ENCODE data around the gene PRXL2A.
A peak's percentile ranks its signal among the peaks of the same experiment; 100 is the strongest.

Gene PRXL2A

DNA sequence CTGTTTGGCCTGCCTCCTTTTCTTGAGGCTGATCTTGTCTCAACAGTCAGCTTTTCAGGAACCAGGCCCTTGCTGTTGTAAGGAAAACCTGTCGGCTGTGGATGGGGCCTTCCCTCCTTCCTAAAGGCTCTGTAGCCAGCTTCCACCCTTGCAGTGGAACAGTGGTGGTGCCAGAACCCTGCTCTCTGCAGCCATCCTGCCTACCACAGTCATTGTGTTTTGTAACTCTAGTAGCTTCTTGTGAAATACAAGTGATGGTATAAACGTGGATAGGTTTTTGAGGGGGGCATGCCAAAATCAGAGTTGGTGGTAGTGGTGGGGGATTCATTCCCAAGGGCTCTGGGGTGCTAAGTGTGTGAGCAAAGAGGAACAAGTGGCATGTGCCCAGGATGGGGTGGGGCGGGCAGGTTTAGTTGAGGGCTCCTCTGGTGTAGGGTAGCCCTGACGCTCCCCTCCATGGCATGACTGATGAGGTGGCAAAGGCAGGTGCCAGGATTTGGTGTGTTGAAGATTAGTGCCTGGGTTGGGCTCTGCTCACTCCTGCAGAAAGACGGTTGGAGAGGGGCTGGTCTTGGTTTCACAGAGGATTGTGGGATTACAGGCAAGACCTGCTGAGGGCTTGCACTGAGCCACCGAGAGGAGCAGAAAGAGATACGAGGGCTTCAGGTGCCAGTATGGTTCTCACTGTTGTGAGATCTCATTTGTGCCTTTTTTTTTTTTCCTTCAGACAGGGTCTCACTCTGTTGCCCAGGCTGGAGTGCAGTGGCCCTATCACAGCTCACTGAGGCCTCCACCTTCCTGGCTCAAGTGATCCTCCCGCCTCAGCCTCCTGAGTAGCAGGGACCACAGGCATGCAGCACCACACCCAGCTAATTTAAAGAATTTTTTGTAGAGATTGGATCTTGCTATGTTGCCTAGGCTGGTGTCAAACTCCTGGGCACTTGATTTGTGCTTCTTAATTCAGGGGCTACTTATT is 53.1 kb downstream of the PRXL2A start:
- no peak for DNase-seq (ENCODE audit: low read depth in 2 of 2)

DNA sequence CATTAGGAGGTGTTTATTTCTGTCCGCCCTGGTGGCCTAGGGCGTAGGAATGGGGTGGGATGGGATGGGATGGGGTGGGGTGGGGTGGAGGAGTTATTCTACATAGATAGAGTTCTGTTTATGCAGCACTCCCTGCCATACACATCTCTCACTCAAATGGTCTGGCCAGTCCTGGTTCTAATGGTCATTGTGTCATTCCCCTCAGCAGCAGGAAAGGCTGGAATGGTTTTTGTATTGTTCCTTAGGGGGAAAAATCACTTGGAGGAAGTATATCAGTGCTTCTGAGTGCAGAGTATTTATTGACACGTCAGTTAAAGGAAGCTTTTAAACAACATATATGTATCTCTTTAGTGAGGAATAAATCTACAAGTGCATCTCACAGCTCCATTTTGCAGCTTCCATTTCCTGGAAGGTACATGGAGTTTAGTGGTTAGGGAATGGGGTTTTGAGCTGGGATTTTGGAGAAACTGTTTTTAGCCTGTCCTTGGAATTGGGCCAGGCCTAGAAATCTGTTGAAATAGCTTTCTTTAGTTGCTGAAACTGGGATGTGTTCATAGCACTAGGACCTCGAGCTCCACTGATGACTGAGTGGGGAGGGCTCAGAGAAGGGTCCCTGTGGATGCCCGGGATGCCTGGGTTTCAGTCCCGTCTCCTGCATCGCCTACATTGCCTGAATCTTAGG is 54.1 kb downstream of the PRXL2A start:
- DNase-seq (ENCODE audit: low read depth in 2 of 2), result no peak

DNA sequence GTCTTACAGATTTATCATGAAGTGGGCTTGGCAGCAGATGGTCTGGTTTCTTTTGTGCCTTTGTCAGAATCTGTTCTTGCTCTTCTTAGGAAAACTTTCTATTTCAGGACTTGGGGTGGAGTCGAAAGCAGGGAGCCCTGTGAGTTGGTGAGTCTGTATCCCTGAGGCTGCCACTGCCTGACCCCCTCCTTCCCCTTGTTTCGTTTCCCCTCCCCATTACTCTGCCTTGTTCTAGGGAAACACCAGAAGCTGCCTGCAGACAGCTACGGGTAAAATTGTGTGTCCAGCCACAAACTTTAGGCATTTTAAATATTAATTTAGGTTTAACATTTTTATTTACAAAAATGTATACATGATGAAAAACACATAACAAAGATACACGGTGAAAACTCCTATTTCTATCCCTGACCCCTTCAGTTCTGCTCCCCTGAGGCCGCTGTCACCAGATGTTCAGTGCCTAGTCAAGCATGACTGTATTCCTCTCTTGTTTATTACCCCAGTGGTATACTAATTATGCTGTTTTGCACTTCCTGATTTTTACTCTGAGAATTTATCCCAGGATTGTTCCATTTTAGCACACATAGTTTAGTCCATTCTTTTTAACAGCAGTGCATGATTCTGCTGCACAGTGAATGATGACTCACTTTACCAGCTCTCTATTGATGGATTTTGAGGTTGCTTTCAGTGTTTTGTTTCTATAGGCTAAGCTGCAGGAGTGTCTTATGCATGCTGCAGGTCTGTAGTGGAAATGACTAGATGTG is 54.8 kb downstream of the PRXL2A start:
- DNase-seq (ENCODE audit: low read depth in 2 of 2), result no peak

DNA sequence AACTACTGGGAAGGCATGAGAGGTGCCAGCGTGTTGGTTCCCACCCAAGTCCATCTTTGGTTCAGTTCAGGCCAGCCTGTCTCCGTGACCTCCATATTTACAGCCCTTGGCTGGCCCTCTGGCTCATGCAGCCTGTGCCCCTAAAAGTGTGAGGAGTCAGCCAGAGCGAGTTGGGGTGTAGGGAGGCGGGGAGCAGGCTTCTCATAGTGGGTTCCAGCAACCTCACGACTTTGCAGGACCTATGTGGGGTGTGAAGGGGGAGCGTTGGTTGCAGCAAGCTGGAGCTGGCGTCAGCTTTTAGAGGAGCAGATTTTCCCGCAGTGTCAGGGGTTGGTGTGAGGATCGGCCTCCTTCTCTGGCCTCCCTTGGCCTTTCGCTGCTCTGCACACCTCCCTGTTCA is 55.5 kb downstream of the PRXL2A start:
- DNase-seq (ENCODE audit: low read depth in 2 of 2), result no peak

DNA sequence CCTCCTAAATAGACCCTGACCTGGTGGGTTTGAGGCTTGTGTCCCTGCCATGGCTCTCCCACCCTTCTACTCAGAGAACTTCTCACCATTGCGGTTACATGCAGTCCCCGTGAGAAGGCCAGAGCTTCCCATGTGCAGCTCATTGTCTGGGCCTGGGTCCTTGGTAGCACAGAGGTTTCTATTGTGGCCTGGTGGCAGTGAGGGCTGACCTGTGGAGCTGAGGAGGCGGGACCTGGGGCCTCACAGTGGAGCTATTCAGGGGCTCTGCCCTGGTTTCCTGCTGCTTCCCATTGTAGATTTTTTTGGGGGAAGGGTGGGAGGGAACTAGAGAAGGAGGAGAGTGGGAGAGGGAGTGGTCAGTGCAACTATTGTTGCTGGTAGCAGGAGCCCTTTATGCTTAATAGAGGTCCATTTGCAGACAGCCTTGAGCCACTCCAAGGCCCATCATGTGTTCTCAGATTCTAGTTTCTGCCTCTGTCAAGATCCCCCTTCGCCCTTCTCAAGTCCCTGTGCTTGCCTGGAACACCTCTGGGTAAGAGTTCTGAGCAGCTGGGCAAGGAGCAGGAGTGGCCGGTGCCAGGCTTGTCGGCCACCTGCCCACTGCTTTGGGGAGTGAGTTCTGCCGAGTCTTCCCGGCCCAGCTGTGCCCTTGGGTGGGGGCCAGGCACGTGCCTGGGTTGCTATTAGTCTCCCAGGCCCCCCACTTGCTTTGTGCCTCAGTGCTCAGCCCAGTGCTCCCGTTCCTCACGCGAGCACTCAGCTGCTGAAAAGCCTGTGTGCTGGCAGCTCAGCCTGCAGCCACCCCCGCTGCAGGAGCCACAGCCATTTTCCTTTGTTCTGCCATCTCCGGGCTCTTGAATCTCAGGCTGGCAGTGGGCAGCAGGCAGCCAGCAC is 56.5 kb downstream of the PRXL2A start:
- DNase-seq (ENCODE audit: low read depth in 2 of 2), result no peak

DNA sequence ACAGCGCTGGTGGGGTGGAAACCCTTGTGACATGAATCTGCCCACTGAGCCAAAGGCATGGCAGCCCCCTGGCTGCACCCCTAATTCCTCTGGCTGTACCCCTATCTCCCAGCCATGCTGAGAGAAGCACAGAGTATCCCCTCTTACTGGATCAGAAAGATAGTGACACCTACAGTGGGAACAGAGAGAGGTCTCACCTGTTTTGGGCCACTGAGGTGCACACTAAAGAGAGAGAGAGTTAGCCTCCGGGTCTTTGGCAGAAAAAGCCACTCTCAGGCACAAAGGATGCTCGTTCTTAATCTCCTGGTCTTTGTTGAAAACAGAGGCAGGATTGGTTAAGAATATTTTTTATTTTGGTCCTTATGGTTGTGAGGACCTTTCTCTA is 57.1 kb downstream of the PRXL2A start:
- no peak for DNase-seq (ENCODE audit: low read depth in 2 of 2)

DNA sequence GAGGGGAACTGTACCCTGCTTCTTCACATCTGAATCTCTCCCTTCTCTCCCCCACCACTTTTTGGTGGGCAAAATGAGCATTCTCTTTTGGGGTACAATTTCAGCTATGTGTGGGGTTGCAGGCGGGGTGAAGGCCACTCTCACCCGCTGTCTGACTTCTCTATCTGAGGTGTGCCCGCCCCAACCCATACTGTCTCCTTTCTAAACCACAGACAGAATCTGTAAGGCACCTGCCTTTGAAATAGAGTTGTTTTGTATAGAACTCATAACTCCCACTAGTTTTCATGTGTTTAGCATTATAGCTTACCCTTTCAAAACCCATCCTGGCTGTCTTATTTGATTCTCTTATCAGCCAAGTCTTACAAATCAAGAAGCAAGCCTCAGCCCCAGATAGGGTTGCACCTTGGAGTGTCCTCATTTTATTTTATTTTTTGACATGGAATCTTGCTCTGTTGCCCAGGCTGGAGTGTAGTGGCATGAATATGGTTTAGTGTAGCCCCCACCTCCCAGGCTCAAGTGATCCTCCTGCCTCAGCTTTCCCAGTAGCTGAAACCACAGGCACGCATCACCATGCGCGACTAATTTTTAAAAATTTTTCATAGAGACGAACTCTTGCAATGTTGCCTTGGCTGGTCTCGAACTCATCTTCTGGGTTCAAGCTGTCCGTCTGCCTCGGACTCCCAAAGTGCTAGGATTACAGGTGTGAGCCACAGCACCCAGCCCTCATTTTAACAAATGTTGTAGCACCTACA is 57.7 kb downstream of the PRXL2A start:
- no peak for DNase-seq (ENCODE audit: low read depth in 2 of 2)

DNA sequence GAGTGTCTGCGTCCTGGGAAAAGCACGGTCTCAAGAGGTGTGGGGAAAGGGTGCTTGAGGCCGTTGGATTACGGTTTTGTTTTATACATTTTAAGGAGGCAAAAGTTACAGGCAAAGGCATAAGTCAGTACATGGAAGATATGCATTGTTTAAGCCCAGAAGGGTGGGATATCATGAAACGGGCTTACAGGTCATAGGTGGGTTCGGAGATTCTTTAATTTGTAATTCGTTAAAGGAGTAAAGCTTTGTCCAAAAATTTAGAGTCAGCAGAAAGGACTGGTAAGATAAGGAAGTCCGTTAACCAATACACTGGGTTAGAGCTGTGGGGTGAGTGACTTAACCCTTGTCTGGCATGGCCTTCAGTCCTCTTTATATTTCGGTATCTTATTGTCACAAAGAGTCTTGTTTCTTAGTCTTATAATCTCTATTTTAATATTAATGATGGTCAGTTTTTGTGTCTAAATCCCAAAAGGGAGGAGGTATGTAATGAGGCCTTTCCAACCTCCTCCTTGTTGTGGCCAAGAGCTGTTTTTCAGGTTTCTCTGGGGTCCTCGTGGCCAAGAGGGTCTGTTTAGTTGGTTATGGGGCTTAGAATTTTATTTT is 58.5 kb downstream of the PRXL2A start:
- no peak for DNase-seq (ENCODE audit: low read depth in 2 of 2)

DNA sequence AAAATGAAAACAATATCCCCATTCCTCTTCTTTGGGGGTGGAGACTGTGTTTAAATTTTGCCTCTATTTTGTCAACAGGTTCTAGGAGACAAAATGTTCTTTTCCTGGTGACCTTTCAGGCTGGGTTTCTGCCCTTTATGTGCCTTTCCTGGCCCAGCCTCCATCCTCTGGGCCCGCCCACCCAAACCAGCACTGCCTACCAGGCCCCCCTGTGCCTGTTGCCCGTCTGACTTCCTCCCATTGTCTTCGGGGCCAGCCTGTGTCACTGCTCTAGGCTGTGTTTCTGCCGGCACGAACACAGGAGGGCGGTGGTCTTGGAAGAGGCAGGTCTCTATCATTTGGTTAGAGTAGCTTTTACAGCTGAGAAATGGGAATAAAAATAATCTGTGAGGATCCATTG is 59.7 kb downstream of the PRXL2A start:
- peak in 1 of 2 donors; percentile 48 for DNase-seq (ENCODE audit: low read depth in 2 of 2)

DNA sequence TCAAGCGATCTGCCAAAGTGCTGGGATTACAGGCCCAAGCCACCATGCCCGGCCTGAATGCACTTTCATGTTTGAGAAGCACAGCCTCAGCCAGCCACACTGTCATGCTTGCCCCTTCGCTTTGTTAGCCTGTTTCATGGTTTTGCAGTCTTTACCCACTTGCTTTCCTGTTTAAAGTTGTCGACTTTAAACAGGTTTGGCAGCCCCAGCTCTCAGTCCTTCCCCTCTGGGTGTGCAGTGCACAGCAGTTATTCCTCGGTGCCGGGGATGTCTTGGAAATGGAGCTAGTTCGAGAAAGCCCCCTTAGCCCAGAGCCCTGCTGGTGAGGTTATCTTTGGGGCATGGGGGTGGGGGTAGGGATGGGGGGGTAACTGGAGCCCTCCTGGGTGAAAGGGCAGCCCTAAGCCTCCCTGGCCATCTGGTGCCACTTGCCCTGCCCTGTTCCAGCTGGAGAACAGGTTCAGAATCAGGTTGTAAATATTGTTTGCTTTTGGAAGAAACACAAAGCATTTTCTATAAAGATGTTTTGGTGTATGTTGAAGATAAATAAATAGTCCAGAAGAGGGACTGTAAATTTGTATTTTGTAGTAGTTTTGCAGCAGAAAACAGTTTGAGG is 60.6 kb downstream of the PRXL2A start:
- DNase-seq (ENCODE audit: low read depth in 2 of 2), result no peak

DNA sequence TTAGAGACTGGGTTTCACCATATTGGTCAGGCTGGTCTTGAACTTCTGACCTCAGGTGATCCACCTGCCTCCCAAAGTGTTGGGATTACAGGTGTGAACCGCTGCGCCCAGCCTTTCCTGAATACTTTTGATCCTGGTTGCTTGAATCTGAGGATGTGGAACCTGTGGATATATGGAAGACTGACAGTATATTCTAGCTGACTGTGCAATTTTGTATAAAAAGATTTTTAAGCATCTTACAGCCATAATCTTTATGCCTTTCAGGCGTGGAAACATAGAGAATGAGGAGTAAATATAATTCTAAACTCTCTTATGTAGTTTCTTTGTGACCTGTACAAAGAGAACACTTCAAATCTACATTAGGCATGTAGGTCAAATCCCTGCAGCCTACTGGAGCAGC is 61.9 kb downstream of the PRXL2A start:
- DNase-seq (ENCODE audit: low read depth in 2 of 2), result no peak

DNA sequence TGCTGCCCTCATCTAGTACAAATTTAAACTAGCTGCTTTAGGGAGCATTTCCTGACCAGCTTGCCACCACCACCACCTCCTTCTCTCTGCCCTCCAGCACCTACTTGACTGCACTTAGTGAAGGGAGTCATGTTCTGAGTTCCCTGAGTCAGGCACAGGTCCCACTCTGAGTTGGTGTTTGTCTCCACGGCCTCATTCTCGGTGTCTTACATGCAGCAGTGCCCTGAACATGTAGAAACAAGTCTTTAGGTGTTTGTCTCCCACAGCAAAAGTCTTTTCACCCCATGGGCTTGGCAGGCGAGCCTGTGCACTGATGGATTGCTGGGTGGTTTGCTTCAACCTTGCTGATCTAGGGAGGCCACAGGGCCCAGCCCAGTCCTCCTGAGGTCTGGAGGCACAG is 62.6 kb downstream of the PRXL2A start:
- DNase-seq (ENCODE audit: low read depth in 2 of 2), result no peak

DNA sequence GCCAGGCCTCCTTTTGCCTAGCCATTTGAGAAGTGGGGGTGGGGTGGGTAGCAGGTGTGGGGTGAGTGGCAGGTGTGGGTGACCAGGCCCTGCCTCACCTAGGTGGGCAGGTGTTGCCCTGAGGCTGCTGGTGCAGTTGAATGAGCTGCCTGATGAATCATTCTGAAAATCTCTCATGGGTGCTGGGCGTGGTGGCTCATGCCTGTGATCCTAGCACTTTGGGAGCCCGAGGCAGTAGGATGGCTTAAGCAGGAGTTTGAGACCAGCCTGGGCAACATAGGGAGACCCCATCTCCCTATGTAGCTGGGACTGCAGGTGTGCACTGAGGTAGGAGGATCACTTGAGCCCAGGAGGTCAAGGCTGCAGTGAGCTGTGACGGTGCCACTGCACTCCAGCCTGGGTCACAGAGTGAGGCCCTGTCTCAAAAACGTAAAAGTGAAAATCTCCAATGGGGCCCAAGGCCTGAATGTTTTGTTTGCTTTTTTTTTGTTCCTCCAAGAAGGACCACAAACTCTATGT is 63.4 kb downstream of the PRXL2A start:
- DNase-seq (ENCODE audit: low read depth in 2 of 2), result no peak

DNA sequence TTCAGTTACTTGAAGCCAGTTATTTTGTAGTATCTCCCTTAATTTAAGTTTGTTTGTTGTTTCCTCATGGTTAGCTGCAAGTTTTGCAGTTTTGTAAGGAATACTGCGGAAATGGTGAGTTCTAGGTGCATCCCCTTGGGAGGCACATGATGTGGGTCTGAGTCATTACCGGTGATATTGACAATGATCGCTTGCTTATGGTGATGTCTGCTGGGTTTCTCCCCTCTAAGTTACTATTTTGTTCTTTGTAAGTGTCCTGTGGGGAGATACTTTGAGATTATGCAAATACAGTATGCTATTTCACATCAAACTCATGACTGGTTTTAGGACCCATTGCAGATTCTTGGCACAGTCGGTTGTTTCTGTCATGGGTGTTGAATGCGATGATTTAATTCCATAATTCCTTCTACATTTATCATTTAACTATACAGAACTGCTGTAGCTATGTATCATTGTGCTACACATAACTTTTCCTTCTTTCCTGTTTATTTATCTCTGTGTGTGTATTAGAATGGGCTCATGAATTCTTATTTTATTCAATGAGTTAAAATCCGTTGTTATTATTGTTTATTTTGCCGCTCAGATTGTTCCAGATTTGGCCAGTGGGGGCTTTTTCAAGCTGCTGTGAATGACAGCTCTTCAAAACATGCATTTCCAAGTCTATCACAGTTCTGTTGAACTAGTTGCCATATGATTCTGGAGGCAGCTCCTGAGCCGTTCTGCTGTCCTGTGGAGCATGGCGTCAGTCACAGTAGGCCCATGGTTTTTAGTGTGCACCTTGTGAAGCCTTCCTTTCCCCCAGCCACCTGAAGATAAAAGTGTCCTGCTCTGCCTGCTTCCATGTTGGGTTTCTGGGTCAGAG is 64.1 kb downstream of the PRXL2A start:
- DNase-seq (ENCODE audit: low read depth in 2 of 2), result no peak

DNA sequence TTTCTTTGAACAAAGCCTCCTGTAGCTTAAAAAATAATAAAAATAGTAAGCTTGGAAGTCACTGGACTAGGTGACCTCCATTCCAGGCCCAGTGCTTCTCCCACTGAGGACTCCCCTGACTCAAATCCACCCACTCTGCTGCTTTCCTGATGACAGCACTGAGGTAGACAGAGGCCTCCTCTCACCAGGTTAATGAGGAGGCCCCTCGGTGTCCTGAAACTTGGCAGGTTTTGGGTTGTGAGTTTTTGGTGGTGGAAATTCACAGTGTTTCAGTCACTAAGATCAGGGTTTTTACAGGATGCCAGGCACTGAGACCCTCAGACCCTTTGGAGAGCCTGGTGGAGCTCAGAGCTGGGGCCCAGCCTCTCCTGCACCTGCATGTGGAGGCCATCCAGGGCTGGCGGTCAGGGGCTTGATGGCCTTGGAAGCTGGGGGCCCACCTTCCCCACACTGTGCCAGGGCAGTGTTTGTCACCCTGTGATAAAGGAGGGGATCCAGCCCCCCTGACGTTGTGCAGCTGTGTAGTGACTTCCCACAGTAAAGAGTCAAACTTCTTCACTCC is 64.8 kb downstream of the PRXL2A start:
- DNase-seq (ENCODE audit: low read depth in 2 of 2), result no peak

DNA sequence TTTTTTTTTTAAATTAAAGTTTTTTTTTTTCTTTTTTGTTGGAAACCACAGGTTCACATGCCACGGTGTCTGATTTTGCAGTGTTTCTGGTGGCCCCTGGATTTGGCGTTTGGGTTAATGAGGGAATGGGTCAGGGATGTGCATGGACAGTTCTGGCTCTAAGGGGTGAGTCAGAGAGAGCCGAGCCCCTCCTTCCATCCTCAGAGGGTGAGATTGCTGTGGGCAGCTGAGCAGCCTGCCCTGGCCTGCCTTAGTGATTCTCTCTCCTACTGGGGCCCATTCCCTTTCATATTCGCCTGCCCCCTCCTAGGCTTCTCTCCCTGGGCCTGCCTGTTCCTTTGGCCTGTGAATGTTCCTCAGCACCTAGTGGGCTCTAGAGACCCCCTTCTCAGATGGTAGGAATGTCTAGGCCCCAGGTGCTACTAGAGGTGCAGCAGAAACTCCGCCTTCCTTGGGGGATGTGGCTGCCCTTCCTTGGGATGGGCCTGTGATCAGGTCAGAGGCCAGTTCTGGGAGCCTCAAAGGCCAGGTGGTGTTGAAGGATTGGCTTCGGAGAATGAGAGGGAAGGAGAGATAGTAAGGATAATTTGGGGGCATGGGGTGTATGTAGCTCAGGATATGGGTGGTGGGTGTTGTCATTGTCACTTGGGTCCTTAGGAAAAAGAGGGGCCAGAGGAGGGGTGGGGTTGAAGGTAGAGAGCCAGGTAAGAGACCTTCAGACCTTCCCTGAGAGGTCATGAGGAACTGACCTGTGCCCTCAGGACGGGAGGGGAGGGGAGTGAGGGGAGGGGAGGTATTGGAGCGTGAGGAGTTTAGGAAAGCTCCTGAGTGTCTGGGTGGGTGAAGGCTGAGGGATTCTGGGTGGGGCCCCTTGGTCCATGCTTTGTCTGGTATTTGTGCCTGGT is 65.6 kb downstream of the PRXL2A start:
- no peak for DNase-seq (ENCODE audit: low read depth in 2 of 2)

DNA sequence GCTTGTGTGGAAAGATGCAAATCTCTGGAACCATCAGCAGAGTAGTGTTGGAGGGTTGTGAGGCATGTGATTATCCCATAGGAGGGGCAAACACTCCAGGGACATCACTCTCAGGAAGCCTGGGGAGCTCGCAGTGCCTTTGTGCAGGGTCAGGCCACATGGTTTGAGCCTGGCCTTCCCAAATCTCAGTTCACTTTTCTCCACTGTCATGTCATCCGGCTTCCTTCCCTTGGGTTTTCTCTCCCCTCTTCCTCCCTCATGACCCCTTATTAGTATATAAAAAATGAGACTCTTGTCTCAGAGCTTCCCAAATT is 66.2 kb downstream of the PRXL2A start:
- no peak for DNase-seq (ENCODE audit: low read depth in 2 of 2)

Measured in stimulated activated CD8-positive, alpha-beta memory T cell treated with anti-CD3 and anti-CD28 coated beads, Interleukin-7, amount 100 ng/mL, for 1 hour (primary cell).